ENCODE measurements around the gene RBPJ.

RBPJ gene

DNA sequence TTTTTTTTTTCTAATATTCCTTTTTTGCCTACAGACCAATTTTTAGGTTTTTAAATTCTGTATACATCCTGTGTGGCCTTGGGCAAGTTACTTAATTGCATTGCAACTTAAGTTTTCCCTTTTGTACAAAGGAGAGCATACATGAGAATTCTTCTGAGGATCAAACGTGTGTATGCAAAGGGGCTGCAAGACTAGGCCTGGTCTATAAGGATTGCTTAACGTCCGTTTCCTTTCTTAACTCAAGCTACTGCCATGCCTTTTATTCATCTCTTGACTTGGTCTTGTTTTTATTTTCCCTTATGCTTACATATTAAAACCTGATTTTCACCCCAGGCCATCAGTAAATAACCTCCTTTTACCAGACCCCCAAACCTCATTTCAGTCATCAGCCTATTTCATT, 13.6 kb downstream of the RBPJ start:
- Histone ChIP-seq H4K20me1 (ENCODE audit: low read depth, low read length) (peaks cover 11% of the 10 kb centered on the region; the same call in 1 of the 2 replicates), H3K79me2 (ENCODE audit: insufficient read depth, low read length) (peaks cover 92% of the 10 kb centered on the region)

DNA sequence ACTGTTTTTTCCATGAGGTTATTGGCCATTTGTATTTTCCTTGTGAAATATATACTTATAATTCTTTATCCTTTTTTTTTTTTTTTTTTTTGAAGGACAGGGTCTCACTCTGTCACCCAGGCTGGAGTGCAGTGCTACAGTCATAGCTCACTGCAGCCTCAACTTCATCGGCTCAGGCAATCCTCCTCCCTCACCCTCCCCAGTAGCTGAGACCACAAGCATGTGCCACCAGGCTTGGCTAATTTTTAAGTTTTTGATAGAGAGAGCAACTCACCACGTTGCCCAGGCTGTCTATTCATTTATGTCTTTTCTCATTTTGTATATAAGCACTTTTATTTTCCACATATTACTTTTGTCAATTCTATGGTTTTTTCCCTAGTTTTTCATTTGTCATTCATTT, 16.8 kb downstream of the RBPJ start:
- H3F3A ChIP-seq (ENCODE audit: insufficient read depth), result no peaks in the 10 kb centered on the region
- H3K4me3 ChIP-seq (ENCODE audit: insufficient read depth, low read length, poor library complexity, severe bottlenecking), result no peak overlapping the region
- peaks cover 11% of the 10 kb centered on the region; the same call in 1 of the 2 replicates for H4K20me1 ChIP-seq (ENCODE audit: low read depth, low read length)
- H3K9ac ChIP-seq (ENCODE audit: low read length), result no peak overlapping the region
- TF ChIP-seq EZH2phosphoT487 (conservative IDR thresholded peaks at IDR 0.05; ENCODE audit: low read length), result no peak
- TF ChIP-seq CTCF (IDR thresholded peaks at IDR 0.05; ENCODE audit: insufficient read depth, low read length, poor library complexity, severe bottlenecking), result no peak
- H3K4me2 ChIP-seq (ENCODE audit: low read depth, low read length, poor library complexity, severe bottlenecking), result no peak overlapping the region
- no peaks in the 10 kb centered on the region for H3K9me2 ChIP-seq (replicated peaks; ENCODE audit: insufficient read depth, low read length)
- H3K9me3 ChIP-seq (ENCODE audit: insufficient read depth, low read length), result no peaks in the 10 kb centered on the region
- no peaks in the 10 kb centered on the region for H3K27me3 ChIP-seq (ENCODE audit: low read length)
- no peaks in the 10 kb centered on the region for H3K36me3 ChIP-seq (ENCODE audit: low read length)
- no peak overlapping the region for H3K27ac ChIP-seq (ENCODE audit: low read depth, low read length)
- no peak overlapping the region for H2AFZ ChIP-seq (ENCODE audit: low read depth, low read length, severe bottlenecking)
- H3K79me2 ChIP-seq (ENCODE audit: insufficient read depth, low read length), result peaks cover 83% of the 10 kb centered on the region

More for the DNA sequence above, 13.6 kb downstream of the RBPJ start:
- no peaks in the 10 kb centered on the region for H3K36me3 ChIP-seq (ENCODE audit: low read length)
- H3K27ac ChIP-seq (ENCODE audit: low read depth, low read length), result no peak overlapping the region
- H3K27me3 ChIP-seq (ENCODE audit: low read length), result no peaks in the 10 kb centered on the region
- TF ChIP-seq CTCF (IDR thresholded peaks at IDR 0.05; ENCODE audit: insufficient read depth, low read length, poor library complexity, severe bottlenecking), result no peak
- TF ChIP-seq EZH2phosphoT487 (conservative IDR thresholded peaks at IDR 0.05; ENCODE audit: low read length), result no peak
- H3K9me2 ChIP-seq (replicated peaks; ENCODE audit: insufficient read depth, low read length), result no peaks in the 10 kb centered on the region
- no peak overlapping the region for H2AFZ ChIP-seq (ENCODE audit: low read depth, low read length, severe bottlenecking)
- no peak overlapping the region for H3K4me2 ChIP-seq (ENCODE audit: low read depth, low read length, poor library complexity, severe bottlenecking)
- H3K9me3 ChIP-seq (ENCODE audit: insufficient read depth, low read length), result no peaks in the 10 kb centered on the region
- H3K9ac ChIP-seq (ENCODE audit: low read length), result no peak overlapping the region
- H3F3A ChIP-seq (ENCODE audit: insufficient read depth), result no peaks in the 10 kb centered on the region; the same call in 1 of the 2 replicates
- H3K4me3 ChIP-seq (ENCODE audit: insufficient read depth, low read length, poor library complexity, severe bottlenecking), result no peak overlapping the region

GRCh38 chr4:26342328-26343037, 21.7 kb downstream of the RBPJ start:
- Histone ChIP-seq H3K79me2 (ENCODE audit: insufficient read depth, low read length) (peaks cover 80% of the 10 kb centered on the region), H3K9ac (ENCODE audit: low read length) (no peak overlapping the region), H4K20me1 (ENCODE audit: low read depth, low read length) (peaks cover 16% of the 10 kb centered on the region), H3K4me2 (ENCODE audit: low read depth, low read length, poor library complexity, severe bottlenecking) (no peak overlapping the region), H3F3A (ENCODE audit: insufficient read depth) (no peaks in the 10 kb centered on the region), H3K4me3 (ENCODE audit: insufficient read depth, low read length, poor library complexity, severe bottlenecking) (no peak overlapping the region), H3K27ac (ENCODE audit: low read depth, low read length) (no peak overlapping the region), H2AFZ (ENCODE audit: low read depth, low read length, severe bottlenecking) (no peak overlapping the region), H3K27me3 (ENCODE audit: low read length) (no peaks in the 10 kb centered on the region), H3K36me3 (ENCODE audit: low read length) (no peaks in the 10 kb centered on the region), H3K9me2 (replicated peaks; ENCODE audit: insufficient read depth, low read length) (no peaks in the 10 kb centered on the region), H3K9me3 (ENCODE audit: insufficient read depth, low read length) (no peaks in the 10 kb centered on the region)
- no peak for TF ChIP-seq EZH2phosphoT487 (conservative IDR thresholded peaks at IDR 0.05; ENCODE audit: low read length)
- TF ChIP-seq CTCF (IDR thresholded peaks at IDR 0.05; ENCODE audit: insufficient read depth, low read length, poor library complexity, severe bottlenecking), result no peak
